ENCODE measurements around the gene REC8.

REC8 gene, protein sequence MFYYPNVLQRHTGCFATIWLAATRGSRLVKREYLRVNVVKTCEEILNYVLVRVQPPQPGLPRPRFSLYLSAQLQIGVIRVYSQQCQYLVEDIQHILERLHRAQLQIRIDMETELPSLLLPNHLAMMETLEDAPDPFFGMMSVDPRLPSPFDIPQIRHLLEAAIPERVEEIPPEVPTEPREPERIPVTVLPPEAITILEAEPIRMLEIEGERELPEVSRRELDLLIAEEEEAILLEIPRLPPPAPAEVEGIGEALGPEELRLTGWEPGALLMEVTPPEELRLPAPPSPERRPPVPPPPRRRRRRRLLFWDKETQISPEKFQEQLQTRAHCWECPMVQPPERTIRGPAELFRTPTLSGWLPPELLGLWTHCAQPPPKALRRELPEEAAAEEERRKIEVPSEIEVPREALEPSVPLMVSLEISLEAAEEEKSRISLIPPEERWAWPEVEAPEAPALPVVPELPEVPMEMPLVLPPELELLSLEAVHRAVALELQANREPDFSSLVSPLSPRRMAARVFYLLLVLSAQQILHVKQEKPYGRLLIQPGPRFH

DNA sequence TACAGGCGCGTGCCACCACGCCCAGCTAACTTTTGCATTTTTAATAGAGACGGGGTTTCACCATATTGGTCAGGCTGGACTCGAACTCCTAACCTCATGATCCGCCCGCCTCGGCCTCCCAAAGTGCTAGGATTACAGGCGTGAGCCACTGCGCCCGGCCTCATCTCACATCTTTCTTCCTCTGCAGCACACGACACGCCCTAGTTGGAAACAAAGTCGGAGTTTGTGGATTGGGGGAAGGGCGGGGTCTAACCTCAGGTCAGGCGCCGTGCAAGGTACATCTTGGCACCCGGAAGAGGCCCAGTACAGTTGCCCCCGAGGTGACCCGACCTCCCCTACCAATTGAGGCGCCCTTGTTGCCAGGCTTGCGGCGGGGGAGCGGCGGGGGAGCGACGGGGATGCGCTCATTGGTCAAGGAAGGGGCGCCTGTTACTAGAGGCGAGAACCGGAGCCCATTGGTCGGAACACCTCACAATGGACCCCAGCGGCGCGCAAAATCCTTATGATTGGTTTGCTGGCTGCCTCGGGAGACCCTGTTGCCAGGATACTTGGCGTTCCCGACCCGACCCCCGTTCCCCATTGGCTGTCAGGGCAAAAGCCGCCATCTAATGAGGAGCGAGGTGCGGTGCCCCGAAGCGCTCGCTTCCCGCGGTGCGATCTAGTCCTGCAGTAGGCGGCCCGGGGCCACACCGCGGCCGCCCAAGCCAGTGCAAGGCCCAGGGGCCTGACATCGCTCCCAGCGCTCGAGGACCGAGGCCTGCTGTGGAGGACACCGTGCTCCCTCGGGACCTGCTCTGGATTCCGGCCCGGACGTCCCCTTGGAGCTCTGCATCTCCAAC is at the start of gene REC8:
REC8 (plus strand) TSS at position 659 of the 839 bp plus-strand sequence. CDS start 473 bp downstream, outside the sequence.
- DNase-seq, result peak; percentile 100

GRCh38 chr14:24122416-24122815 is 49.5 kb upstream of the REC8 start:
- no peak for DNase-seq

DNA sequence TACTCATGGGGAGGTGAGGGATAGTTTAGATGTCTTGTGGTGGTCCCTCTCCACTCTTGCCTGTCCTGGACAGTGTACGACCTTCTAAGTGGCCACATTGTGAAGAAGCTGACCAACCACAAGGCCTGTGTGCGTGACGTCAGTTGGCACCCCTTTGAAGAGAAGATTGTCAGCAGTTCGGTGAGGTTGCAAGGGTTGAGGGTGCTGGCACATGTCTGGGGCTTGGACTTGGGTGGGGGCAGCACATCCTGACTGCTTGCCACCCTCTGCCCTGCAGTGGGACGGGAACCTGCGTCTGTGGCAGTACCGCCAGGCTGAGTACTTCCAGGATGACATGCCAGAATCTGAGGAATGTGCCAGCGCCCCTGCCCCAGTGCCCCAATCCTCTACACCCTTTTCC is 49.0 kb upstream of the REC8 start:
- no peak for DNase-seq

DNA sequence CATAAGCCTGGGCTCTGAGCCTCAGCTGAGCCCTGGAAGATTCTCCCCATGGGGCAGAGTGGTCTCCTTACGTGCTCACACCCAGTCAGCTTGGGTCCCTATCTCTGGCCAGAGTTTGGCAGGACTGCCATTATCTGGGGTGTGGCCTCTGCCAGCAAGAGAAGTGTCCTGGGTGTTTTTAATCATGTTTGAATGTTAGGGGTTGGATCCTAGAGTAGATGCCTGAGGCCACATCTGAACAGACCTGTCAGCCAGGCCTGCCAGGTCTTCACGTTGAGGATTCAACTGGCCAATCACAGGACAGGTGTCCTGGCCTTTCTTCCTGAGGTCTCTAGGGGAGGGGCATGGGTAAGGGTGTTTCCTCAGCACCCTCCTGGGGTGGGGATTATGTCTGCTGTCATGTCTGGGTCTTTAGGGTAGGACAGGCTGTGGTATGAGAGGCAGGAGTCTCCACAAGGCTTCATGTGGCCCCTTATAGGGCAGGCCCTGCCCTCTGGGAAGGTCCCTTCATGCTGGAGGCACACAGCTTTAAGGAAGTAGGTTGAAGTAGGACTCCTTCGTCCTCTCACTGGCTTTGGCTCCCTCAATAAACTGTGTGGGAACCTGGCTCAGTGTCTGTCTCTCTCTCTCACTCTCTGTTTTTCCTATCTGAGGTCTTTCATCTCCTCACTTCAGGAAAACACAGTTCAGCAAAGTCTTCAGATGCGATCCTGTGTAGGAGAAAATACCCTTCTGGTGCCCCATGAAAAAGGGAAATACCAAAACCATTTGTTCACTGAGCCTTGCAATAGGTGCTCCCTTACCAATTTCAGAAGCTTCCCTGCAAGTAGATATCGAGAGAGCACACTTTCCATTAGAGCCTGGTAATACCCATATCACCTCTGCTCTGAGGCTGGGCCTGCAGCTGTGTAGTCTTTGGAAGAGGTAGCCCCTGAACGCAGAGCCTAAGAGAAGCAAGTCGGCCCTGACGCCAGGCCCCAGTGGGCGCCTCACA is 48.2 kb upstream of the REC8 start:
- DNase-seq, result no peak

- no peak for DNase-seq
Observed at GRCh38 chr14:24126939-24127338, 44.9 kb upstream of the REC8 start.

GRCh38 chr14:24127673-24128072 is 44.2 kb upstream of the REC8 start:
- DNase-seq, result no peak

GRCh38 chr14:24129410-24129998 is 42.4 kb upstream of the REC8 start:
- DNase-seq, result no peak

DNA sequence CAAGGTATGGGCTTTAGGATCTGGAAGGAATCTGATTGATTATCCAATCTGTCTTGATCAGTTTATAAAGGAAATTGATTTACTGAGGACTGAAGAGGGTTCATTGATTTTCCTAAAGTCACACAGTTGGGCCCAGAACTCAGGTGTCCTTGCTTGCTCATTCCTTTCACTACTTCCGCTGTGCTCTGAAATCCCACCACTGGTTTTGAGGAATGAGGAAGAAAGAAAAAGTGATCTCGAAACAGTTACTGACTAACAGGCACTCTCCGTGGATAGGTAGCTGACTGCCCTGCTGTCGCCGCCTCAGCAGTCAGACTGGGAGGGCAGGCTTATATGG is 41.5 kb upstream of the REC8 start, which contains the start of gene FITM1:
FITM1 (plus strand) TSS at position 280 of the 337 bp plus-strand sequence. CDS start 905 bp downstream, outside the sequence.
- DNase-seq, result no peak

- DNase-seq, result no peak
Observed at GRCh38 chr14:24130717-24131548, 40.9 kb upstream of the REC8 start.

DNA sequence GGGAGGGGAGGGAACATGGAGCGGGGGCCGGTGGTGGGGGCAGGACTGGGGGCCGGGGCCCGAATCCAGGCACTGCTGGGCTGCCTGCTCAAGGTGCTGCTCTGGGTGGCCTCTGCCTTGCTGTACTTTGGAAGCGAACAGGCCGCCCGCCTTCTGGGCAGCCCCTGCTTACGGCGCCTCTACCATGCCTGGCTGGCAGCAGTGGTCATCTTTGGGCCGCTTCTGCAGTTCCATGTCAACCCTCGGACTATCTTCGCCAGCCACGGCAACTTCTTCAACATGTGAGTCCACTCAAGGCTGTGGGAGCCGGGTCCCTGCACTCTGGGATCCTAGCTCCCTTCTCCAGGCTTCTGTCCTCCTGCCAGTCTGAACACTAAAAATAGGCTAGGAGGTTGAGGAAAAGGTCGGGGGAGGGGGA is 40.3 kb upstream of the REC8 start:
- DNase-seq, result no peak

DNA sequence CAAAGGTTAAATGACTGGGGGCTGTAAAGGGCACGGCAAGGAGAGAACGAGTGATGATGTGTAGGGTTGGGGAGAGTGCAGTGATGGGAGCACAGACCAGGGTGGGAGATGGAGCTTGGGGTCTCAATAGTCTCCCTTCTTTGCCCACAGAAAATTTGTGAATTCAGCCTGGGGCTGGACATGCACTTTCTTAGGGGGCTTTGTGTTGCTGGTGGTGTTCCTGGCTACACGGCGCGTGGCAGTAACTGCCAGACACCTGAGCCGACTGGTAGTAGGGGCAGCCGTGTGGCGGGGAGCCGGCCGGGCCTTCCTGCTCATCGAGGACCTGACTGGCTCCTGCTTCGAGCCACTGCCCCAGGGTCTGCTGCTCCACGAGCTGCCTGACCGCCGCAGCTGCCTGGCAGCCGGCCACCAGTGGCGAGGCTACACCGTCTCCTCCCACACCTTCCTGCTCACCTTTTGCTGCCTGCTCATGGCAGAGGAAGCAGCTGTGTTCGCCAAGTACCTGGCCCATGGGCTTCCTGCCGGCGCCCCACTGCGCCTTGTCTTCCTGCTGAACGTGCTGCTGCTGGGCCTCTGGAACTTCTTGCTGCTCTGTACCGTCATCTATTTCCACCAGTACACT is 39.7 kb upstream of the REC8 start:
- DNase-seq, result no peak

GRCh38 chr14:24132976-24133375 is 38.9 kb upstream of the REC8 start:
- DNase-seq, result no peak

- DNase-seq, result no peak
Observed at GRCh38 chr14:24133735-24134134, 38.1 kb upstream of the REC8 start.

DNA sequence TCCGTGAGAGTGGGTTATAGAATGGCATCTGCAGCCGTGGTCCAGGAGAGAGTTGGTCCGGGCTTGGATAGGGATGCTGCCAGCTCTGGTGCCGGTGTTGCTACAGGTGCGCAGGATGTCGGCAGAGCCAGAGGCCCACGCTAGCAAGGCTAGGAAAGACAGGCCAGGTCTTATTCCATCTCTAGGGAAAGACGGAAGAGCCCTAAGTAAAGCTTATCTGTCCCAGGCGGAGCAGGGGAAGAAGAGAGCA is 36.4 kb upstream of the REC8 start:
- DNase-seq, result no peak

DNA sequence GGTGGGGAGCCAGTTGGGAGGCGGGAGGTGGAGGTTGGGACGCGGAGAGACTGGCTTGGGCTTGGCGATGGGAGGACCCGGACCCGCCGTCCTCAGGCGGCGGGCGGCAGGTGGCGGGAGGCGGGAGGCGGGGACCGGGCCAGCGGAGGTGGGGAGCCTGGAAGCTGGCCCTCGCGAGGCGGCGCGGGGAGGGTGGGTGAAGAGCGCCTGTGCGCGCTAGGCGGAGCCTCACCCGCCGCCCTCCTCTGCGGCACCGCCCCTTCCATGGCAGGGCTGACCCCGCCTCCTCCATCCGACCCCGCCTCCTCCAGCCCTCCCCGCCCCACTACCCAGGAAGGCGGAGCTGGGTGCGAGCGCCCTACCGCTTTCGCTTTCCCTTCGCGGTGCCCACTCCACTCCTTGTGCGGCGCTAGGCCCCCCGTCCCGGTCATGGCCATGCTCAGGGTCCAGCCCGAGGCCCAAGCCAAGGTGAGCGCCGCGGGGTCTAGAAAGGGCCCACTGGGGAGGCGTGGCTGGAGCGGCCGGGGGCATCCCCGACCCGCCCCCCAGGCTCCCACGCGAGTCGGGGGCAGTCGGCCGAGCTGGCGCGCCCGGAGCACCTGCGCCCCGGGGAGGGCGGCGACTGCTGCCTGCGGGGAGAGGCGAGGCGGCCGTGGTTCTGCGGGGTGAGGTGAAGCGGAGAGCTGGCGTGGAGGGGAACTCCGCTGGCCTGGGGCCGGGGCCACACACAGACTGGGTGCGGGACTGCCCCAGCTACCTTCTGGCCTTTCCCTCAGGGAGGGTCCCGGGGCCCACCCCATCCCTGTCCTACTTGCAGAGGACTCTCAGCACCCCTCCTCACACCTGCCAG is 35.8 kb upstream of the REC8 start, which contains the start of gene PSME1:
PSME1 (plus strand) TSS at position 361 of the 850 bp plus-strand sequence; CDS start at position 430, 69 bp downstream.
- DNase-seq, result peak; percentile 73

GRCh38 chr14:24136684-24137528 is 35.0 kb upstream of the REC8 start:
- DNase-seq, result no peak

GRCh38 chr14:24137529-24138395 is 34.1 kb upstream of the REC8 start:
- DNase-seq, result no peak

Data from NCI-H524 treated with DMSO at 0.1 percent for 48 hours (cell line).